ENCODE measurements around the gene GRID2.

The GRID2 gene

GRCh38 chr4:93302310-93302709, 998.5 kb downstream of the GRID2 start:
- H3K9me3 ChIP-seq, result no peaks in the 10 kb centered on the region
- TF ChIP-seq CTCF (IDR thresholded peaks at IDR 0.05; ENCODE audit: low read depth, low read length), result no peak
- no peak overlapping the region for H3K4me3 ChIP-seq (ENCODE audit: low read depth, low read length)
- H3K4me1 ChIP-seq, result no peaks in the 10 kb centered on the region
- no peaks in the 10 kb centered on the region for H3K27me3 ChIP-seq
- H3K36me3 ChIP-seq, result no peaks in the 10 kb centered on the region
- no peak for DNase-seq

DNA sequence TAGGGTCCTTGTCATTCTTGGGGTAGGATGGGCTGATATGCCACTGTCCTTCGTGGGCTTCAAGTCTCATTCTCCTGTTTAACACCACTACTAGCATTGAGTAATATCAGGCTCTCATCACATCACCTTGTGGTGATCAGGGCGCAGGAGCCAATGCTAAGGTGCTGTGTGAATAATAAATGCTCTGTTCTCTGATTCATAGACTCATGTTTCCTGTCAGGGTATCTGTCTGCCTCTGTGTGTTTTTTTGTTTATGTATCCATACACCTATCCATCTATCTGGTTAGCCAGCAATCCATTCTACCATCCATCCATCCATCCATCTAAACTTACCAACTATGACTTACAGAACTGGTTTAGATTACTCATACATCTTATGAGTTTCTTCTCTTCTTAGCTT, 999.7 kb downstream of the GRID2 start:
- Histone ChIP-seq H3K4me1 (no peaks in the 10 kb centered on the region), H3K4me3 (ENCODE audit: low read depth, low read length) (no peak overlapping the region), H3K9me3 (no peaks in the 10 kb centered on the region), H3K27me3 (no peaks in the 10 kb centered on the region), H3K36me3 (no peaks in the 10 kb centered on the region)
- TF ChIP-seq CTCF (IDR thresholded peaks at IDR 0.05; ENCODE audit: low read depth, low read length), result no peak
- no peak for DNase-seq

DNA sequence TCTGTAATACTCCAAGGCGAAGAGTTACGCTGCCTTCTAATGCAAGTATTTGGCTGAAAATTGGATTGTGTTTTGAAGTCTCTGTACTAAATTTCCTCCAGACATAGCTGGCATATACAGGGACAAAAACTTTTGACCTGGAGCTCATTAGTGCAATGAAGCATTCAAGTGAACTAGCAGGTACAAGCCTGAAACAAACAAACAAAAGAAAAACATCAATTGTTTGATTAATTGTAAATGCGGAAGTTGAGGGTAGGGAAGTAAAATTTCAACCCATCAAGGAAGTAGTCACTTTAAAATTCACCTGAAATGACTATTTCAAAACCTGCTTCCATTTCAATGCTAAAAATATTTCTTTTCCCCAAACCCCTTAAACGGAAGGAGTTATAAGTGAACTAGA, 1008.5 kb downstream of the GRID2 start:
- H3K4me1 ChIP-seq, result no peaks in the 10 kb centered on the region
- no peak overlapping the region for H3K4me3 ChIP-seq (ENCODE audit: low read depth, low read length)
- no peaks in the 10 kb centered on the region for H3K36me3 ChIP-seq
- no peaks in the 10 kb centered on the region for H3K9me3 ChIP-seq
- no peak for DNase-seq
- TF ChIP-seq CTCF (IDR thresholded peaks at IDR 0.05; ENCODE audit: low read depth, low read length), result no peak
- no peaks in the 10 kb centered on the region for H3K27me3 ChIP-seq

DNA sequence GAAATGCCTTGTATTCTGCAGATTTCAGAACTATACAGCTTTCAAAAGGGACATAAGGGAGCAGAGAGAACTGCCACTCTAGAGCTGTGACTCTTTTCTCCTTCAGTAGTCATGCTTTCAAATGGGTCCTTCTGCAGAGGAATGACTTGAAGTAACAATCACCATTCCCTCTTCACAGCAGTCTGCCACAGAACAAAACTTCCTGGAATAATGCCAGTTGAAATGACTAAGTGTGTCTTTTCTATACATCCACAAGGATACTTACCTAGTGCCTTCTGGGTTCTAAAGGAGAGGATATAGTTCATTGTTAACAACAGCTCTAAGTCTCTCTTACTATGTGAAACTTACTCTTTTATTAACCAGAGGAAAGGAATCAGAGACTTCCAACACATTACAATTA, 1009.4 kb downstream of the GRID2 start:
- H3K36me3 ChIP-seq, result no peaks in the 10 kb centered on the region
- H3K27me3 ChIP-seq, result no peaks in the 10 kb centered on the region
- H3K9me3 ChIP-seq, result no peaks in the 10 kb centered on the region
- DNase-seq, result no peak
- H3K4me1 ChIP-seq, result no peaks in the 10 kb centered on the region
- TF ChIP-seq CTCF (IDR thresholded peaks at IDR 0.05; ENCODE audit: low read depth, low read length), result no peak
- H3K4me3 ChIP-seq (ENCODE audit: low read depth, low read length), result no peak overlapping the region

DNA sequence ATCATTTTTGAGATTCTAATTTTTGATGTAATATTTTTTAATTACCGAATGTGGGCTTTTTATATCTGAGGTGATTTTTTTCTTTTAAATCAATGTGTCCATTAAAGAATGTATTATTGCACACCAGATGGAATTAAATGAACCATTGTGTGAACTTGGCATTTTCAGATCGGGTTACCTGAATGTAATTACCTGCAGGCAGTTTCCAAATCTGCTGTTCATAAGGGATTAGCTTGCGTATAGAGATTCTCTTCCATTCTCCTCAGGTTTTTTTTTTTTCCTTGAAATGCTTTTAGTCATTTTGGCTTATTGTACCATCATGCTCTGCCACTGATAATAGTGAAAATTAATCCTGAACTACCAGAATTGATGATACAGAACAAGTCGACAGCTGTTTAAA, 1013.3 kb downstream of the GRID2 start:
- Histone ChIP-seq H3K4me1 (no peaks in the 10 kb centered on the region), H3K9me3 (no peaks in the 10 kb centered on the region), H3K27me3 (no peaks in the 10 kb centered on the region), H3K4me3 (ENCODE audit: low read depth, low read length) (no peak overlapping the region), H3K36me3 (no peaks in the 10 kb centered on the region)
- DNase-seq, result no peak
- TF ChIP-seq CTCF (IDR thresholded peaks at IDR 0.05; ENCODE audit: low read depth, low read length), result no peak

GRCh38 chr4:93317561-93317960, 1013.8 kb downstream of the GRID2 start:
- H3K36me3 ChIP-seq, result no peaks in the 10 kb centered on the region
- TF ChIP-seq CTCF (IDR thresholded peaks at IDR 0.05; ENCODE audit: low read depth, low read length), result no peak
- DNase-seq, result no peak
- H3K9me3 ChIP-seq, result no peaks in the 10 kb centered on the region
- H3K4me1 ChIP-seq, result no peaks in the 10 kb centered on the region
- H3K4me3 ChIP-seq (ENCODE audit: low read depth, low read length), result no peak overlapping the region
- H3K27me3 ChIP-seq, result no peaks in the 10 kb centered on the region
